HG03103 (cell line): Measurements from ENCODE around the gene LRIG1.
"Not testable (repeated sequence)": the region's sequence is repeated elsewhere in the genome, so short reads cannot be mapped to it uniquely, and the experiment has no call there.

Source experiments
- ATAC-seq: cut with Tn5 transposase; IDR thresholded peaks from one replicate; pipeline ENCODE4 v1.9.1; 2021; ENCODE audit warnings: low read depth; ENCODE audit not compliant: unreplicated experiment

The LRIG1 gene

DNA sequence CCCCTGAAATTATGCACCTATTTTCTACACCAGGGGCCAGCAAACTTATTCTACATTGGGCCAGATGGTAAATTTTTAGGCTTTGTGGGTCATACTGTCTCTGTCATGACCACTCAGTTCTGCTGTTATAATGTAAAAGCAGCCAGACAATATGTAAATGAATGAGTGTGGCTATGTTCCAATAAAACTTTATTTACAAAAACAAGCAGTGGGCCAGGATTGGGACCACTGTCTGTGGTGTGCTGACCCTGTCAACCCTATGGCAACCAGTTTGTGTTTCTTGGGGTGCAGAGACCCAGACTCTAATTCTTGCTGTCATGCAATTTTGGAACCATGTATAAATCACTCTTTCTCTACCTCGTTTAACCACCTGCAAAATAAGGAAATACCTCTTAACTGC, 74.7 kb downstream of the LRIG1 start:
- ATAC-seq: no peak

GRCh38 chr3:66425576-66426114, 75.2 kb downstream of the LRIG1 start:
- no peak for ATAC-seq

- no peak for ATAC-seq
Measured at GRCh38 chr3:66425032-66425431, 75.8 kb downstream of the LRIG1 start.

GRCh38 chr3:66423791-66424190, 77.0 kb downstream of the LRIG1 start:
- ATAC-seq: no peak

DNA sequence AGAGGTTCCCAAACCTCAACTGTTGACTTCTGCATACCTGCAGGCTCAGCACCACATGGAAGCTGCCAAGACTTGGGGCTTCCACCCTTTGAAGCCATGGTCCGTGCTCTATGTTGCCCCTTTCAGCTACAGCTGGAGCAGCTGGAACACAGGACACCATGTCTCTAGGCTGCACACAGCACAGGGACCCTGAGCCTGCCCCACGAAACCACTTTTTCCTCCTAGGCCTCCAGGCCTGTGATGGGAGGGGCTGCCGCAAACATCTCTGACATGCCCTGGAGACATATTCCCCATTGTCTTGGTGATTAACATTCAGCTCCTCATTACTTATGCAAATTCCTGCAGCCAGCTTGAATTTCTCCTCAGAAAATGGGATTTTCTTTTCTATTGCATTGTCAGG, 78.9 kb downstream of the LRIG1 start:
- not testable (repeated sequence) for ATAC-seq

GRCh38 chr3:66421144-66421543, 79.7 kb downstream of the LRIG1 start:
- not testable (repeated sequence) for ATAC-seq

DNA sequence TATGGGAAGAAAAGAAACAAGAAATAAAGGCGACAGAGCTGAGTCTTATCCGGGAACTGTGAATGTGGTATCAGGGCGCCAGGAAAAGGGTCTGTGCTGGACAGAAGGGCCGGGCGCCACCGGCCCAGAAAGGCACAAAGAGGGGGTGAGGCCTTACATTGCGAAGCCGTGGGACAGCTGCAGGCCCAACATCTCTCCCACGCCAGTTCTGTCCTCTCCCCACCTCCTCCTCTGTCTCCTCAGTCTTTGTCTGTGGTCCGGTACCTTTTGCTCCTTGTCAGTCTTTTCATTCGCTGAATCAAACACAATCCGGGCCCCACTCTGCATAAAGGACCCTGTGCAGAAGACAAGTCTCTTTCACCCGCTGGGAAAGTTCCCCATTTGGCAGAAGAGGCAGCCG, 81.8 kb downstream of the LRIG1 start:
- ATAC-seq: no peak

DNA sequence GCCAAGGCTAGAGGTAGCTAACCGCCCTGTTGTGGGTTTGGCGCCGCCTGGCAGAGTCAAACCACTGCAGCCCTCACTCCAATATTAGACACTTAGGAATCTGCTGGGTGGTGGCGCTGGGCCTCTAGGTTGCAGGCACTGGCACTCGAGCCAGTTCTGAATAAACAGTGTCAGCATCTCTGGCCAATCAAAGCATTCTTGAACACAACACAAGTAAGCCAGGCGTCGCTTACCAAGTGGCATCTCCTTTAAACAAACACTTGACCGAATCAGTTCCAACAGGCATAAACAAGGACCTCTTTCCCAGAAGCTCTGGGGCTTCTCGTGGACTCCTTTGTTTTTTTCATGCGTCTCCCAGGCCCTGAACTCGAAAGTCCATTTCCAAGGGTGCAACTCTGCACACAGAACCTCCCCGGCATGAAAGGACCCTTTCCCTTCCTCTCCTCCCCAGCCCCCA, 82.3 kb downstream of the LRIG1 start:
- no peak for ATAC-seq

DNA sequence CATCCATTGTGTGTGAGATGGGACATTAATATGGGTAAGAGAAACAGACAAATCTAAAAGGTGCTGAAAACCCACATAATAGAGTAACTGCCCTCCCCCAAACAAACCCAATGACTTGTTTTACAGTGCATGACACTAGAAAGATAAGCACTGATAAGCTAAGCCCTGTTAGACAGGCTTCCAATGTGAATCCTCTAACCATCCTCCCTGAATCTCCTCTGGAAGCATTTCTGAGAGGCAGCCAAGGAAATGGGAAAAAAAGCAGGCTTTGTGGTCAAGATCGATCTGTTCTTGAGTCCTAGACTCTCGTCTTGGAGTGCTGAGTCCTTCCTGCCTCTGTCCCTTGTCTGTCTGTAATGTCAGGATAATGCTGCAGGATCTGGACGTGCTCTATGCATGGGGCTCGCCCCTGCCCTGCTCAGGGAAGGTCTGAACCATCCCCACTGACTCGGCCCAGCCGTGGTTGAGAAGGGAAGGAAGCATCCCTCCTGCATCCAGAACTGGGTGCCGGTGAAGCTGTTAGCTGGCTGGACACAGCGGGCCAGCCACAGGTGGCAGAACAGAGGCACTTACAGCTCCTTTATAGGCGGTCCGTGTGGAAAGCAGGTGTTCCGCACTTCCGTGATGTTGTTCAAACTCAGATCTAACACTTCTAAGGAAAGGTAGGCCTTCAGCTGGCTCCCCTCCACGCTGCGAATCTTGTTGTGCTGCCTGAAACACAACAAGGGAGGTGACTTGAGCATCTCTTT, 84.1 kb downstream of the LRIG1 start:
- no peak for ATAC-seq

DNA sequence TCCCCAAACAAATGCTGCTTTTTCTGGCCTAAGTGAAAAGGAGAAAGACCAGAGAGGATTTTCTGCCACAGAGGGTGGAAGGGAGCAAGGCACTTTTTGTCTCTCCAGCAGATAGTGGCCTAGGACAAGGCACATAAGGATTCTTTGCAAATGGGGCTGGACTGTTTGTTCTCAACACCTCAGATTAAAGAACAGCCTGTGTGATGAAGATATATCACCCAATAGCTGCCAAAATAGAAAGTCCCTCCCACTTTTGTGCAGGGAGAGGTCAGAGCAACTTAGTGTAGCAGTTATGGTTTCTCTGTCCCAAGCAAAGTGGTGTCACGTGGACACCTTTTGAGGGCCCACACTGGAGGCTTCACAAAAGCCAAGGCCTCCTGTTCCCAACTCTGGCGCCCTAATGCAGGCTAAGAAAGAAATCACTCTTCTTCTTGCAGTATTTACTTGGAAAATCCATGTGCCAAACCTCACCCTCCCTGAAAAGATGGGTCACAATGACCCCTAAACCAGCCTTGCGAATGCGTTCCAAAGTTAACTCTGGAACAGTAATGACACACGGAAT, 84.9 kb downstream of the LRIG1 start:
- no peak for ATAC-seq

DNA sequence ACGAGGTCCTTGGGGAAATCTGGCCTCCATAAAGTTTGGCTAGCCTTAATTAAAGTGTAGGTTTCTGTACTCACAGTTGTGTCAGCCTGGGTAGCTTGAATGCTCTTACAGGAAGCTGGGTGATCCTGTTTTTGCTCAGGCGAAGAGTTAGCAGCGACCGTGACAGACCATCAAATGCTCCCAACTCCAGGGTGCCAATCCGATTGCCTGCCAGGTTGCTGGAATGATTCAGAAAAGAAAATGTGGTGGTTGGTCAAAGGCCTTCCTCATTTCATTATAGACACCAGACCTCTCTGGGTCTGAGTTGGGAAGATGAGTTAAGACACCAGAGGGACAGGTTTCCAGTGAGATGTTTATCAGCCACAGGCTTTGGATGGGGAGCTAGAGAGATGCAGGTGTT, 86.0 kb downstream of the LRIG1 start:
- no peak for ATAC-seq

DNA sequence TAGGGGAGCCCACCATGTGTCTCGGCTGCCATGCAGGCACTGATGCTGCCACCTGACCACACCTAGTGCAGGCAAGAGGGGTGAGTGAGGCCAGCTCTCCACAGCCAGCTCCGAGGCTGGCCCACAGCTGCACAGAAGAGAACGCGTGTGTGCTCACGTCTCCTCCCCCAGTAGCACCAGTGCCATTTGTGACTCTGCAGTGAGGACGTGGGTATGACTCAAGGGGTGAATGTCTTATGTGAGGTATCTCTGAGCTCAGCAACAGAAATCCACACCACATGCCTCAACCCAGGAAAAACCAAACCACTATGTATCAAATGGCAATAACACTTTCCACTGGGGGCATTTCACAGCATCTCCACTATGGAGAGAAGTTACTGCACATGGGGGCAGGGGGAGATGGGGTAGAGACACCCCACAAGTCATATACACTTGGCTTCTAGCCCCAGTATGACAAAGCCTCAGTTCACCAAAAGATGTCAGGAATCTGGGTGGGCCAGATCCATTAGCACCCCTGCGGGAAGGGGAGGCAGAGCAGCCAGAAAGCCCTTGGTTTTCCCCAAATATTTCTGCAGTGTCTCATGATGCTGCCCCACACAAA, 87.6 kb downstream of the LRIG1 start:
- no peak for ATAC-seq

DNA sequence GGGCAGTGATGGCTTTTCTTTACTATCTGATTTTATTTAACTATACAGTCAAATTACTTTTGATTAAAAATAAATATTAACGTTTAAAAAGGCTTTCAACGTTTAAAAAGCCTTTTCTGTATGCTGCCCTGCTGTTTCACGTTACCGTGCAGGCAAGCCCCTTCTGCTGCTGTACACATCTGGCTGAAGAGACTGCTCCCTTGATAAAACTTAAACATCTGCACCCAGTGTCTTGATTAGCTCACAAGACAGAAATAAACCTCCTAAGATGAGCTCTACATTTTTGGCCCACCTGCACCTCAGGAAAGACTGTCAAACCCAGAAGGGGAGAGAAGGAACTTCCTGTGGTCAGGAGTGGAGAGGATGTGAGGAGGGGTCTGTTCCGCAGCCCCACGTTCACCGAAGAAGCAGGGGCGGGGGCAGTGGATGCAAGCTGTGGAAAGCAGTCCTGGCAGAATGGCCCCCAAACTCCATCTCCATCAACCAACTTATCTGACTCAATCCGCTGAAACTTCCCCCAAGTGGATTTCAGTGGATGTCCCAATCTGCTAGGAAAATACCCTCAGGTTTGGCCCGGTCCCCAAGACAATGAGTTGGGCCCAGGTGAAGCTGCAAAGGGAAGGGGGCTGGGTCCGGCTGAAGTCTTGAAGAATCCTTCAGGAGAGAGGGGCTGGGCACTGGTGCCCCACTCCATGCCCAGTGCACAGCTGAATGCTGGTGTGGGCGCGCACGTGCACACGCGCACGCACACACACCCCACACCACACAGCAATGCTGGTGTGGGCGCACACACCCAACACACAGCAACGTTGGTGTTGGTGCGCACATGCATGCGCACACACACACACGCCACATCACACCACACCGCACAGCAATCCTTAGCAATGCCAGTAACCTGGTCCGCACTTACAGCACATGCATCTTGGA, 88.6 kb downstream of the LRIG1 start:
- ATAC-seq: no peak

DNA sequence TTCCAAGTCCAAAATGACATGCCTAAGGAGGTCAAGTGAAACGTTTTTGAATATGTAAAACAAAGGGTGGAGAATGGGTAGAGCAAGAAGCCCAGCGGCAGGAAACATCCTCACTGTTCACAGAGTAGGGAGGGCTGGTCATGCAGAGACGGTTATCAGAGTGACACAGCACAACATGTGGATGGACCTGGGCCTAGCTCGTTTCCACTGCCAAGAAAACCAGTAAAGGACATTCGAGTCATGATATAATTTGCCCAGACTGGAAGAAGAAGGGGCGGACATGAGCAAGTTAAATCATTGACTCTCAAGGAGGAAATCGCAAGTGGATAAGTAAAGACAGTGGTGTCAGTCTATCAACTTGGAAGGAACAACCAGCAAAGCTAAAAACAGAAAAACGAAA, 89.3 kb downstream of the LRIG1 start:
- no peak for ATAC-seq

- ATAC-seq: no peak
Measured at GRCh38 chr3:66410976-66411375, 89.8 kb downstream of the LRIG1 start.

DNA sequence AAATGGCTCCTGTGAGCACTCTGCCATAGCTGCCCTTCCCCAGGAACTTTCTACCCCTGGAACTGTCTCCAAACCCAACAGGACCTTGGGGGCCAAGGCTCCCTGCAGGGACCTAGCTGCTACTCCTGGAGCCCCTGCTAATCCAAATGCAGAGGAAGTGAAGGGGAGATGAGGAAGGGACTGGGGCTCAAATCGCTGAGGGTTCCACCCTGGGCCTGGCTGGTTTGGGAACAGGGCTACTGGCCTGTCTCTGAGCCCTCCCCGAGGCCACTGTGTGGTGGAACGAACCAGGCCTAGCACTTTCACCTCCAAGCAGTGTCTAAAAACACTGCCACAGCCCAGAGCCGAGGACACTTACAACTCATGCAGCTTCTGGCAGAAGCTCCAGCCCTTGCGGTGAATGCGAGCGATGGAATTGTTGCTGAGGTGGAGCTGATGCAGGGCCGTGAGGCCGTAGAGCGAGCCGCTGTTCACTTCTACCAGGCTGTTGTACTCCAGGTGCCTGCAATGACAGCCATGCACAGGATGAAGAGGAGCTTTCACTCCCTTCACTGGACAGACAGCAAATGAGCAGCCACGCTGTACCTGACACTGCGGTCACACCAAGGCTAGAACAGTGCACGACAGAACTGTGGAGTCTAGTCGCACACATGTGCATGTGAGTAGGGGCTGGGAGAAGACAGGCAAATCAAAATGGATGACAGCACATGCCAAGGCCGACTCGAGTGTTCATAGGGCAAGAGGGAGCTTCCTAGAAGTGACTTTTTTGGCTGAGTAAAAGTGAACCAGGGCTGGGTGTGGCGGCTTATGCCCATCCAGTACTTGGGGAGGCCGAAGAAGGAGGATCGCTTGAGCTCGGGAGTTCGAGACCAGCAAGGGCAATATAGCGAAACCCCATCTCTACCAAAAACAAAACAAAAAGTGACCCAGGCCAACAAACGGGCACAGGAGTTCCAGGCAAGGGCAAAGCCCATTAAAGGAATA, 90.8 kb downstream of the LRIG1 start:
- ATAC-seq: no peak

GRCh38 chr3:66407611-66408218, 93.1 kb downstream of the LRIG1 start:
- ATAC-seq: peak; percentile 74

DNA sequence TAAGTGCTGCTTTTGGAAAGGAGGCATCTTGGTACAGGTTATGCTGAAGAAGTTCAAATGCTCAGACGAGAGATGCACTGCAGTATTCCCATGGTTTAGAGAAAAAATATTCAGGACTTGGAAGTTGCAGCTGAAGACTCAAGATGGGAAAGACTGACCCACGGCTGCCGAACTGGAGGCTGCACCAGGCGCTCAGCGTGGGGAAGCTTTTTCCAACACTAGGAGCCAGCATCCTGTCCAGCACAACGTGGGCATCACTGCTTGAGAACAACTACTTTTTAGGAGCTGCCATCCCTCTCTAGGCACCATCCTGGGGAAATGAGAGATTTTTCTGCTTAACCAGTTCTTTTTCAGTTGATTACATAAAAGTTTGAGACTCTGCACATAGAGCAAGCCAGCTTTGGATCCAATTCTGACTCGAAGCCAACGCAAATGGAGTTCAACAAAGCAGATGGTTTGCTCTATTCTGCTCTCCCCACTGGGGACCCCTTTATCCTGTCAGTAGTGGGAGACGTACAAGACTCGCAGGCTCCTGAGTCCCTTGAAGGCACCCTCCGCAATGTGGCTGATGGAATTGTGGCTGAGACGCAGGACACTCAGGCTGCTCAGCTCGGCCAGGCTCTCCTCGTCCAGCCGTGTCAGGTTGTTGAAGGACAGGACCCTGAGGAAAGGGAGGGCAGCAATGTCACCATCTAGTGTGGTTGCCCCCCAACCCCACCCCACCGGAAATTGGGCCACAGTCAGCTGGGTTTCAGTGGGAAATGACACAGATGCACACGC, 93.8 kb downstream of the LRIG1 start:
- no peak for ATAC-seq
